ENCODE results near the gene AGRN. TPM values are rescaled to one million over a fixed set of nuclear protein-coding genes. Genes with fewer than 3 reads are reported as not detected.
"Not testable (repeated sequence)": the region's sequence is repeated elsewhere in the genome, so short reads cannot be mapped to it uniquely, and the experiment has no call there.

Gene AGRN
- total RNA-seq, 1 donor from 2014 or later: 41.0 TPM

DNA sequence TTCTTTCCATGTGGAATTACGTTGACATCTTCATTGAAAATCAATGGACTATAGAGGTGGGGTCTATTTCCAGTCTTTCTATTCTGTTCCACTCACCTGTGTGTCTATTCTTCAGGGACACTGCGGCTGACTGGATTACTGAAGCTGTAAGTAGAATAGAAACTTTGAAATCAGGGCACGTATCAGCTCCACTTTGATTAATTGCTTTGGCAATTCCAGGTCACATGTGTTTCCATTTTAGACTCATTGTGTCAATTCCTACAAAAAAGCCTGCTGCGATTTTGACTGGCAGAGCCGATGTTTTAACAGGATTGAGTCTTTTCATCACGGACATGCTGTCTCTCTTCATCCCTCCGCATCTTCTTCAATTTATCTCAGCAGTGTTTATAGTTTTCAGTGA is 75.1 kb downstream of the AGRN start:
- no peak for ATAC-seq

DNA sequence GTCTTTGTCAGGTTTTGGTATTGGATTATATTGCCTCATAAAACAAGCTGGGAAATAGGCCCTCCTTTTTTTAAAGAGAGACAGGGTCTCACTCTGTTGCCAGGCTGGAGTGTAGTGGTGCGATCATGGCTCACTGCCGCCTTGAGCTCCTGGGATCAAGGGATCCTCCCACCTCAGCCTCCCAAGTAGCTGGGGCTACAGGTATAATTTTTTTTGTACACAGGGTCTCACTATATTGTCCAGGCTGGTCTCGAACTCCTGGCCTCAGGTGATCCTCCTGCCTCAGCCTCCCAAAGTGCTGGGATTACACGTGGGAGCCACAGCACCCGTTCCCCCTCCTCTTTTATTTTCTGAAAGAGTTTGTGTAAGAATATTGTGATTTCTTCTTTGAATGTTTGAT is 76.2 kb downstream of the AGRN start:
- ATAC-seq: not testable (repeated sequence)

DNA sequence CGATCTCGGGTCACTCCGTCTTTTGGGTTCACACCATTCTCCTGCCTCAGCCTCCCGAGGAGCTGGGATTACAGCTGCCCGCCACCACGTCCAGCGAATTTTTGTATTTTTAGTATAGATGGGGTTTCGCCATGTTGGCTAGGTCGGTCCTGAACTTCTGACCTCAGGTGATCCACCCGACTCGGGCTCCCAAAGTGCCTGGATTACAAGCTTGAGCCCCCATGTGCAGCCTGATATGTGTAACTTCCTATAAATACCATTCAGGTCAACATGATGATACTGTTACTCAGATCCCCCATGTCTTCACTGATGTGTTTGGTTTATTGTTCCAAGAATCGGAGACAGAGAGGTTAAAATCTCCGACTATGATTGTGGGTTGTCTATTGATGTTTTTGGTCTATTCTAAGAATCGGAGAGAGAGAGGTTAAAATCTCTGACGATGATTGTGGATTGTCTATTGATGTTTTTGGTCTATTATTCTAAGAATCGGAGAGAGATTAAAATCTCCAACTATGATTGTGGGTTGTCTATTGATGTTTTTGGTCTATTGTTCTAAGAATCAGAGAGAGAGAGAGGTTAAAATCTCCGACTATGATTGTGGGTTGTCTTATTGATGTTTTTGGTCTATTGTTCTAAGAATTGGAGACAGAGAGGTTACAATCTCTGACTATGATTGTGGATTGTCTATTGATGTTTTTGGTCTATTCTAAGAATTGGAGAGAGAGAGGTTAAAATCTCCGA is 78.9 kb downstream of the AGRN start:
- no peak for ATAC-seq

DNA sequence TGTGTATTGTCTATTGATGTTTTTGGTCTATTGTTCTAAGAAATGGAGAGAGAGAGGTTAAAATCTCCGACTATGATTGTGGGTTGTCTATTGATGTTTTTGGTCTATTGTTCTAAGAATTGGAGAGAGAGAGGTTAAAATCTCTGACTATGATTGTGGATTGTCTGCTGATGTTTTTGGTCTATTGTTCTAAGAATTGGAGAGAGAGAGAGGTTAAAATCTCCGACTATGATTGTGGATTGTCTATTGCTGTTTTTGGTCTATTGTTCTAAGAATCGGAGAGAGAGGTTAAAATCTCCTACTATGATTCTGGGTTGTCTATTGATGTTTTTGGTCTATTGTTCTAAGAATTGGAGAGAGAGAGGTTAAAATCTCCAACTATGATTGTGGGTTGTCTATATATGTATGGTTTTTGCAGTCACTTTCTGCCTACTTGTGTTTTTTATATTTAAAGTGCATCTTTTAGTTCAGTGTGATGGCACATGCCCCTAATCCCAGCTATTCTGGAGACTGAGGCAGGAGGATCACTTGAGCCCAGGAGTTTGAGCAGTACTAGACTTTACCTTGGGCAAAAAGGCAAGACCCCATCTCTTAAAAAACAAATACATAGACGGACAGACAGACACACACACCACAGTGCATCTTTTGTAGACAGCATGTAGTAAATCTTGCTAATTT is 79.7 kb downstream of the AGRN start:
- ATAC-seq: no peak

DNA sequence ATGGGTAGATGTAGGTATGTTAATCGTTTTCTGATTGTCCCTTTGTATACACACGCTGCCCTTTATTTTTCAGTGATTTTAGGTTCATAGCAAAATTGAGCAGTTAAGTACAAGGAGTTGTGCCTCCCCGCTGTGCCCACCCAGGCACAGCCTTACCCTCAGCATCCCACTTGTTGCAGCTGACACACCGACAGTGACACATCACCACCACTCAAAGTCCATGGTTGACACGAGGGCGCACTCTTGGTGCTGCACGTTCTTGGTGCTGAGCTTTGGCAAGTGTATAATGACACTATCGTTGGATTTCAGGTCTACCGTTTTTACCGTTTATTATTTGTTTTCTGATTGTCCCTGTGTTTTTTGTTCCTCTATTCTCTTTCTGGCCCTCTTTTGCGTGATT is 80.4 kb downstream of the AGRN start:
- no peak for ATAC-seq

DNA sequence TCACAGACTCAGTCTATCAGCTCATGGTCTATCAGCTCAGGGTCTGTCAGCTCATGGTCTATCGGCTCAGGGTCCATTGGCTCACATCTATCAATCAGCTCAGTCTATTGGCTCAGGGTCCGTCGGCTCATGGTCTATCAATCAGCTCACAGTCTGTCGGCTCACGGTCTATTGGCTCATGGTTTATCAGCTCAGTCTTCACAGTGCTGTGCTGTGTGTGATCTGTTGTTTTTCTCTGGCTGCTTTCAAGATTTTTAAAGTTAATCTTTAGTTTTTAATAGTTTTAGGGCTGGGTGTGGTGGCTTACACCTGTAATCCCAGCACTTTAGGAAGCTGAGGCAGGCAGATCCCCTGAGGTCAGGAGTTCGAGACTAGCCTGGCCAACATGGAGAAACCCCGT is 81.6 kb downstream of the AGRN start:
- no peak for ATAC-seq

DNA sequence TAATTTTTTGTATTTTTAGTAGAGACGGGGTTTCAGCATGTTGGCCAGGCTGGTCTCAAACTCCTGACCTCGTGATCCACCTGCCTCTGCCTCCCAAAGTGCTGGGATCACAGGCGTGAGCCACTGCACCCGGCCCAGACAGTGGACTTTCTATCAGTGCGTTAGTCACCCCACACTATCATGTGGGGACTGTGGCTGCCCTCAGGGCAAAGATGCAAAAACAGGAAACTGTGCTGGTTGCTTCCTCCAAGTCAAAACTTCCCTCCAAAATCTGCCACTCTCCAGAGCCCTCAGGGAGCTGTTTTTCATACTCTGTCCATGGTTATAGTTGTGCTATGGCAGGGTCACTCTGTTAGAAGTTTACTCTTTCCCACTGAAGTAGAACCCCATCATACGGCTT is 84.2 kb downstream of the AGRN start:
- peak; percentile 35 for ATAC-seq

Other genes starting within 250 kb of the AGRN start
- 0.52 TPM for gene SAMD11, start 96.2 kb upstream of the AGRN start, total RNA-seq
- gene NOC2L, start 60.9 kb upstream of the AGRN start, total RNA-seq: 68.1 TPM
- gene KLHL17, start 59.5 kb upstream of the AGRN start, total RNA-seq: 5.8 TPM
- gene PLEKHN1, start 53.6 kb upstream of the AGRN start, total RNA-seq: 26.4 TPM
- gene PERM1, start 38.0 kb upstream of the AGRN start, total RNA-seq: not detected
- 15.7 TPM for gene HES4, start 20.0 kb upstream of the AGRN start, total RNA-seq
- gene ISG15, start 6.6 kb upstream of the AGRN start, total RNA-seq: 12.1 TPM
- gene RNF223, start 54.2 kb downstream of the AGRN start, total RNA-seq: 22.3 TPM
- 9.4 TPM for gene C1orf159, start 96.0 kb downstream of the AGRN start, total RNA-seq
- gene TTLL10, start 153.8 kb downstream of the AGRN start, total RNA-seq: 1.0 TPM
- 16.3 TPM for gene TNFRSF18, start 186.5 kb downstream of the AGRN start, total RNA-seq
- gene TNFRSF4, start 194.0 kb downstream of the AGRN start, total RNA-seq: 0.36 TPM
- 69.9 TPM for gene SDF4, start 211.9 kb downstream of the AGRN start, total RNA-seq
- gene B3GALT6, start 212.1 kb downstream of the AGRN start, total RNA-seq: 8.4 TPM
- 3.9 TPM for gene C1QTNF12, start 226.6 kb downstream of the AGRN start, total RNA-seq

Data from esophagus mucosa (tissue), 1 donor.